Left ventricle myocardium inferior (tissue), 1 donor: ENCODE data around the gene TANGO6. TPM values are rescaled to one million over a fixed set of nuclear protein-coding genes. Genes with fewer than 3 reads are reported as not detected.

ENCODE experiments used
- DNase-seq: peaks from one replicate; pipeline ENCODE4 v3.0.0-alpha.2; 2020
- H3K27ac ChIP-seq: fragments of 200-600 bp; replicated peaks from 2 replicates; pipeline ENCODE4 v1.8.0; 2021
- H3K27me3 ChIP-seq: fragments of 200-600 bp; 2 replicates; pipeline ENCODE4 v1.8.0; 2021; ENCODE audit warnings: low read depth
- H3K36me3 ChIP-seq: fragments of 200-600 bp; 2 replicates; pipeline ENCODE4 v1.8.0; 2021
- H3K4me1 ChIP-seq: fragments of 200-600 bp; 2 replicates; pipeline ENCODE4 v1.8.0; 2021
- H3K4me3 ChIP-seq: fragments of 200-600 bp; 2 replicates; pipeline ENCODE4 v1.8.0; 2021; ENCODE audit warnings: mild to moderate bottlenecking, moderate library complexity
- H3K9me3 ChIP-seq: fragments of 200-600 bp; replicated peaks from 2 replicates; pipeline ENCODE4 v1.8.0; 2021
- CTCF ChIP-seq: fragments of 200-600 bp; IDR thresholded peaks from 2 replicates; pipeline ENCODE4 v1.8.0; 2021; ENCODE audit warnings: antibody characterized with exemption, mild to moderate bottlenecking, borderline replicate concordance
- intact Hi-C: fragments of 100-400 bp; cut with micrococcal nuclease; formaldehyde crosslinking; loops from one replicate; pipeline ENCODE4 v1.11.0; 2022
- total RNA-seq: library from RNA; stranded (reverse); fragmentation: NEBNext Ultra II Directional; extraction: Animal tissue kit (Norgen Biotek cat#: 25700); gene quantifications from one replicate; pipeline ENCODE4 v1.2.1, GENCODE V29; 2021
- donor health status: DM: no; HTN: yes; CAD: no; lungs with severe emphysema.

TANGO6 gene
- total RNA-seq, 1 donor from 2014 or later = 10.5 TPM

GRCh38 chr16:68900009-68900408 is 56.7 kb downstream of the TANGO6 start:
- DNase-seq = no peak
- intact Hi-C loops = loop anchor here (5.0 kb wide), 1 partner anchor 222 kb away; no protein-coding TSS in a partner anchor
- no peaks in the 10 kb centered on the region for H3K9me3 ChIP-seq
- H3K36me3 ChIP-seq = peaks cover 22% of the 10 kb centered on the region
- no peak overlapping the region for H3K4me3 ChIP-seq
- TF ChIP-seq CTCF = no peak
- no peak overlapping the region for H3K27ac ChIP-seq
- H3K4me1 ChIP-seq = no peaks in the 10 kb centered on the region
- H3K27me3 ChIP-seq = no peaks in the 10 kb centered on the region

- intact Hi-C loops = loop anchor here (5.0 kb wide), 1 partner anchor 220 kb away; no protein-coding TSS in a partner anchor
- H3K4me1 ChIP-seq = no peaks in the 10 kb centered on the region
- no peak overlapping the region for H3K4me3 ChIP-seq
- H3K27me3 ChIP-seq = no peaks in the 10 kb centered on the region
- peaks cover 23% of the 10 kb centered on the region for H3K36me3 ChIP-seq
- no peak for DNase-seq
- peak; percentile 75 for TF ChIP-seq CTCF
- no peak overlapping the region for H3K27ac ChIP-seq
- H3K9me3 ChIP-seq = no peaks in the 10 kb centered on the region
These were observed 59.0 kb downstream of the TANGO6 start for GRCh38 chr16:68902003-68902968.

GRCh38 chr16:68902969-68903345 is 59.6 kb downstream of the TANGO6 start:
- DNase-seq = no peak
- no peaks in the 10 kb centered on the region for H3K4me1 ChIP-seq
- peaks cover 29% of the 10 kb centered on the region for H3K36me3 ChIP-seq
- H3K27me3 ChIP-seq = no peaks in the 10 kb centered on the region
- no peak for TF ChIP-seq CTCF
- H3K27ac ChIP-seq = no peak overlapping the region
- H3K9me3 ChIP-seq = no peaks in the 10 kb centered on the region
- no peak overlapping the region for H3K4me3 ChIP-seq
- intact Hi-C loops = loop anchor here (5.0 kb wide), 1 partner anchor 219 kb away; no protein-coding TSS in a partner anchor

GRCh38 chr16:68907297-68907696 is 64.0 kb downstream of the TANGO6 start:
- H3K4me1 ChIP-seq = no peaks in the 10 kb centered on the region
- peaks cover 56% of the 10 kb centered on the region for H3K36me3 ChIP-seq
- no peak for DNase-seq
- no peaks in the 10 kb centered on the region for H3K27me3 ChIP-seq
- H3K27ac ChIP-seq = no peak overlapping the region
- intact Hi-C loops = no loop called here
- no peak overlapping the region for H3K4me3 ChIP-seq
- H3K9me3 ChIP-seq = no peaks in the 10 kb centered on the region
- no peak for TF ChIP-seq CTCF

GRCh38 chr16:68907781-68908181 is 64.5 kb downstream of the TANGO6 start:
- no peak overlapping the region for H3K27ac ChIP-seq
- peaks cover 60% of the 10 kb centered on the region for H3K36me3 ChIP-seq
- intact Hi-C loops = no loop called here
- no peak overlapping the region for H3K4me3 ChIP-seq
- no peaks in the 10 kb centered on the region for H3K4me1 ChIP-seq
- DNase-seq = no peak
- H3K27me3 ChIP-seq = no peaks in the 10 kb centered on the region
- no peak for TF ChIP-seq CTCF
- H3K9me3 ChIP-seq = no peaks in the 10 kb centered on the region
